ENCODE measurements around the gene CCNI. TPM values are rescaled to one million over a fixed set of nuclear protein-coding genes. Genes with fewer than 3 reads are reported as not detected.
"Not testable (repeated sequence)": the region's sequence is repeated elsewhere in the genome, so short reads cannot be mapped to it uniquely, and the experiment has no call there.

The CCNI gene
- total RNA-seq, 1 experiment from 2014 or later = 105 TPM

GRCh38 chr4:77031544-77031943, 44.2 kb downstream of the CCNI start:
- Histone ChIP-seq H3K27ac (ENCODE audit: low read length) (no peak overlapping the region), H3K4me3 (ENCODE audit: low read length) (no peak overlapping the region), H3K9me3 (ENCODE audit: low read length) (no peaks in the 10 kb centered on the region), H3K4me2 (ENCODE audit: low read depth, low read length, poor library complexity, severe bottlenecking) (no peak overlapping the region), H3K9me2 (replicated peaks; ENCODE audit: insufficient read depth, low read length) (no peaks in the 10 kb centered on the region), H3K27me3 (ENCODE audit: low read length) (no peaks in the 10 kb centered on the region), H3K4me1 (ENCODE audit: low read length) (no peaks in the 10 kb centered on the region), H4K20me1 (ENCODE audit: insufficient read depth, low read depth, low read length) (no peaks in the 10 kb centered on the region), H2AFZ (ENCODE audit: low read length) (no peak overlapping the region), H3K36me3 (ENCODE audit: insufficient read depth, low read length) (peaks cover 3% of the 10 kb centered on the region; the same call in 1 of the 2 replicates), H3K79me2 (ENCODE audit: low read length) (no peaks in the 10 kb centered on the region), H3K9ac (ENCODE audit: low read length) (no peak overlapping the region)
- DNase-seq = no peak

GRCh38 chr4:77029757-77030156, 46.0 kb downstream of the CCNI start:
- not testable (repeated sequence) for H3K4me3 ChIP-seq (ENCODE audit: low read length); H3K9me3 ChIP-seq (ENCODE audit: low read length); H2AFZ ChIP-seq (ENCODE audit: low read length); DNase-seq; H3K9ac ChIP-seq (ENCODE audit: low read length); H3K4me2 ChIP-seq (ENCODE audit: low read depth, low read length, poor library complexity, severe bottlenecking); H3K27ac ChIP-seq (ENCODE audit: low read length); H3K9me2 ChIP-seq (replicated peaks; ENCODE audit: insufficient read depth, low read length); H3K79me2 ChIP-seq (ENCODE audit: low read length); H4K20me1 ChIP-seq (ENCODE audit: insufficient read depth, low read depth, low read length); H3K36me3 ChIP-seq (ENCODE audit: insufficient read depth, low read length); H3K27me3 ChIP-seq (ENCODE audit: low read length); H3K4me1 ChIP-seq (ENCODE audit: low read length)

GRCh38 chr4:77028246-77028645, 47.5 kb downstream of the CCNI start:
- no peaks in the 10 kb centered on the region for H3K79me2 ChIP-seq (ENCODE audit: low read length)
- H3K27ac ChIP-seq (ENCODE audit: low read length) = no peak overlapping the region
- no peaks in the 10 kb centered on the region for H3K9me3 ChIP-seq (ENCODE audit: low read length)
- H3K4me1 ChIP-seq (ENCODE audit: low read length) = no peaks in the 10 kb centered on the region
- no peak overlapping the region for H3K4me3 ChIP-seq (ENCODE audit: low read length)
- H3K9me2 ChIP-seq (replicated peaks; ENCODE audit: insufficient read depth, low read length) = no peaks in the 10 kb centered on the region
- no peaks in the 10 kb centered on the region for H3K36me3 ChIP-seq (ENCODE audit: insufficient read depth, low read length)
- H3K27me3 ChIP-seq (ENCODE audit: low read length) = no peaks in the 10 kb centered on the region
- H3K9ac ChIP-seq (ENCODE audit: low read length) = no peak overlapping the region
- no peak for DNase-seq
- no peaks in the 10 kb centered on the region for H4K20me1 ChIP-seq (ENCODE audit: insufficient read depth, low read depth, low read length)
- no peak overlapping the region for H2AFZ ChIP-seq (ENCODE audit: low read length)
- H3K4me2 ChIP-seq (ENCODE audit: low read depth, low read length, poor library complexity, severe bottlenecking) = no peak overlapping the region

- no peaks in the 10 kb centered on the region for H3K4me1 ChIP-seq (ENCODE audit: low read length)
- no peaks in the 10 kb centered on the region for H3K27me3 ChIP-seq (ENCODE audit: low read length)
- no peaks in the 10 kb centered on the region for H4K20me1 ChIP-seq (ENCODE audit: insufficient read depth, low read depth, low read length)
- DNase-seq = no peak
- no peaks in the 10 kb centered on the region for H3K9me3 ChIP-seq (ENCODE audit: low read length)
- H2AFZ ChIP-seq (ENCODE audit: low read length) = no peak overlapping the region
- no peaks in the 10 kb centered on the region for H3K79me2 ChIP-seq (ENCODE audit: low read length)
- H3K4me2 ChIP-seq (ENCODE audit: low read depth, low read length, poor library complexity, severe bottlenecking) = no peak overlapping the region
- H3K27ac ChIP-seq (ENCODE audit: low read length) = no peak overlapping the region
- H3K4me3 ChIP-seq (ENCODE audit: low read length) = no peak overlapping the region
- H3K9me2 ChIP-seq (replicated peaks; ENCODE audit: insufficient read depth, low read length) = no peaks in the 10 kb centered on the region
- no peak overlapping the region for H3K9ac ChIP-seq (ENCODE audit: low read length)
- H3K36me3 ChIP-seq (ENCODE audit: insufficient read depth, low read length) = no peaks in the 10 kb centered on the region
These were observed 49.5 kb downstream of the CCNI start for GRCh38 chr4:77026322-77026704.

GRCh38 chr4:77025643-77026321, 50.0 kb downstream of the CCNI start:
- Histone ChIP-seq H3K27me3 (ENCODE audit: low read length) (no peaks in the 10 kb centered on the region), H3K9ac (ENCODE audit: low read length) (no peak overlapping the region), H3K4me2 (ENCODE audit: low read depth, low read length, poor library complexity, severe bottlenecking) (no peak overlapping the region), H3K4me3 (ENCODE audit: low read length) (no peak overlapping the region), H4K20me1 (ENCODE audit: insufficient read depth, low read depth, low read length) (no peaks in the 10 kb centered on the region), H3K9me2 (replicated peaks; ENCODE audit: insufficient read depth, low read length) (no peaks in the 10 kb centered on the region), H3K79me2 (ENCODE audit: low read length) (no peaks in the 10 kb centered on the region), H2AFZ (ENCODE audit: low read length) (no peak overlapping the region), H3K36me3 (ENCODE audit: insufficient read depth, low read length) (no peaks in the 10 kb centered on the region; the same call in 1 of the 2 replicates), H3K27ac (ENCODE audit: low read length) (no peak overlapping the region), H3K9me3 (ENCODE audit: low read length) (no peaks in the 10 kb centered on the region), H3K4me1 (ENCODE audit: low read length) (no peaks in the 10 kb centered on the region)
- no peak for DNase-seq

- no peak for DNase-seq
- Histone ChIP-seq H3K4me1 (ENCODE audit: low read length) (no peaks in the 10 kb centered on the region), H3K9me2 (replicated peaks; ENCODE audit: insufficient read depth, low read length) (no peaks in the 10 kb centered on the region), H3K79me2 (ENCODE audit: low read length) (no peaks in the 10 kb centered on the region), H3K9ac (ENCODE audit: low read length) (no peak overlapping the region), H2AFZ (ENCODE audit: low read length) (no peak overlapping the region), H4K20me1 (ENCODE audit: insufficient read depth, low read depth, low read length) (no peaks in the 10 kb centered on the region), H3K9me3 (ENCODE audit: low read length) (no peaks in the 10 kb centered on the region), H3K4me3 (ENCODE audit: low read length) (no peak overlapping the region), H3K36me3 (ENCODE audit: insufficient read depth, low read length) (no peaks in the 10 kb centered on the region; the same call in 1 of the 2 replicates), H3K4me2 (ENCODE audit: low read depth, low read length, poor library complexity, severe bottlenecking) (no peak overlapping the region), H3K27ac (ENCODE audit: low read length) (no peak overlapping the region), H3K27me3 (ENCODE audit: low read length) (no peaks in the 10 kb centered on the region)
These were observed 51.9 kb downstream of the CCNI start for GRCh38 chr4:77023920-77024319.

GRCh38 chr4:77022560-77023179, 53.1 kb downstream of the CCNI start:
- no peak overlapping the region for H3K4me3 ChIP-seq (ENCODE audit: low read length)
- DNase-seq = no peak
- no peak overlapping the region for H3K9ac ChIP-seq (ENCODE audit: low read length)
- no peaks in the 10 kb centered on the region for H3K9me2 ChIP-seq (replicated peaks; ENCODE audit: insufficient read depth, low read length)
- H3K79me2 ChIP-seq (ENCODE audit: low read length) = no peaks in the 10 kb centered on the region
- no peak overlapping the region for H3K27ac ChIP-seq (ENCODE audit: low read length)
- no peaks in the 10 kb centered on the region; the same call in 1 of the 2 replicates for H3K36me3 ChIP-seq (ENCODE audit: insufficient read depth, low read length)
- no peak overlapping the region for H2AFZ ChIP-seq (ENCODE audit: low read length)
- no peaks in the 10 kb centered on the region for H3K27me3 ChIP-seq (ENCODE audit: low read length)
- H3K4me1 ChIP-seq (ENCODE audit: low read length) = no peaks in the 10 kb centered on the region
- H3K9me3 ChIP-seq (ENCODE audit: low read length) = no peaks in the 10 kb centered on the region
- no peaks in the 10 kb centered on the region for H4K20me1 ChIP-seq (ENCODE audit: insufficient read depth, low read depth, low read length)
- H3K4me2 ChIP-seq (ENCODE audit: low read depth, low read length, poor library complexity, severe bottlenecking) = no peak overlapping the region

- Histone ChIP-seq H3K9ac (ENCODE audit: low read length) (no peak overlapping the region), H3K27ac (ENCODE audit: low read length) (no peak overlapping the region), H3K36me3 (ENCODE audit: insufficient read depth, low read length) (no peaks in the 10 kb centered on the region; the same call in 1 of the 2 replicates), H2AFZ (ENCODE audit: low read length) (no peak overlapping the region), H3K4me1 (ENCODE audit: low read length) (no peaks in the 10 kb centered on the region), H3K9me3 (ENCODE audit: low read length) (no peaks in the 10 kb centered on the region), H3K79me2 (ENCODE audit: low read length) (no peaks in the 10 kb centered on the region), H3K27me3 (ENCODE audit: low read length) (no peaks in the 10 kb centered on the region), H3K9me2 (replicated peaks; ENCODE audit: insufficient read depth, low read length) (no peaks in the 10 kb centered on the region), H4K20me1 (ENCODE audit: insufficient read depth, low read depth, low read length) (no peaks in the 10 kb centered on the region), H3K4me3 (ENCODE audit: low read length) (no peak overlapping the region), H3K4me2 (ENCODE audit: low read depth, low read length, poor library complexity, severe bottlenecking) (no peak overlapping the region)
- DNase-seq = no peak
These were observed 54.1 kb downstream of the CCNI start for GRCh38 chr4:77021614-77022089.

Data from Karpas-422 (cell line).